Measurements from ENCODE around the gene F12. TPM values are rescaled to one million over a fixed set of nuclear protein-coding genes. Genes with fewer than 3 reads are reported as not detected.

F12 gene
- total RNA-seq, 2 donors from 2014 or later, result 0.95 to 2.9 TPM

DNA sequence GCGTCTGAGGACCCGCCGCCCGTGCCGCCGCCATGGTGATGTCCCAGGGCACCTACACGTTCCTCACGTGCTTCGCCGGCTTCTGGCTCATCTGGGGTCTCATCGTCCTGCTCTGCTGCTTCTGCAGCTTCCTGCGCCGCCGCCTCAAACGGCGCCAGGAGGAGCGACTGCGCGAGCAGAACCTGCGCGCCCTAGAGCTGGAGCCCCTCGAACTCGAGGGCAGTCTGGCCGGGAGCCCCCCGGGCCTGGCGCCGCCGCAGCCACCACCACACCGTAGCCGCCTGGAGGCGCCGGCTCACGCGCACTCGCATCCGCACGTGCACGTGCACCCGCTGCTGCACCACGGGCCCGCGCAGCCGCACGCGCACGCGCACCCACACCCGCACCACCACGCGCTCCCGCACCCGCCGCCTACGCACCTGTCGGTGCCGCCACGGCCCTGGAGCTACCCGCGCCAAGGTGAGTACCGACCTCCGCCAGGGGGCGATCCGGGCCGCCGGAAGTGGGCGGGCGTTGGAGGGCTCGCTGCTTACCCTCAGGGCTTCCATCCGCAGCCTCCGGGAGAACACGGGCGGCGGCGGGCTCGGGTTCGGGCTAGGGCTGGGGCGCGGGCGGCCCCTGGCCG, 45.8 kb upstream of the F12 start:
- peaks cover 2% of the 10 kb centered on the region for H3K4me1 ChIP-seq (ENCODE audit: control insufficient read depth, insufficient read depth, low read length)
- H3K27ac ChIP-seq (ENCODE audit: low read depth, low read length), result peak overlapping the region; percentile 84
- peak overlapping the region; percentile 82 for H3K9ac ChIP-seq (ENCODE audit: extremely low read depth, low read length, poor library complexity, severe bottlenecking)
- H3K9me3 ChIP-seq (ENCODE audit: control insufficient read depth, low read length), result no peaks in the 10 kb centered on the region
- peak overlapping the region; percentile 62 for H3K4me3 Mint-ChIP-seq
- DNase-seq, result peak; percentile 98
- 0 to 2% methylated on average over 3 to 80 of the region's 80 CpGs for WGBS, 2 experiments (ENCODE audit: insufficient coverage in 1 of 2, insufficient read length in 1 of 2)
- TF ChIP-seq, protein P1, sequence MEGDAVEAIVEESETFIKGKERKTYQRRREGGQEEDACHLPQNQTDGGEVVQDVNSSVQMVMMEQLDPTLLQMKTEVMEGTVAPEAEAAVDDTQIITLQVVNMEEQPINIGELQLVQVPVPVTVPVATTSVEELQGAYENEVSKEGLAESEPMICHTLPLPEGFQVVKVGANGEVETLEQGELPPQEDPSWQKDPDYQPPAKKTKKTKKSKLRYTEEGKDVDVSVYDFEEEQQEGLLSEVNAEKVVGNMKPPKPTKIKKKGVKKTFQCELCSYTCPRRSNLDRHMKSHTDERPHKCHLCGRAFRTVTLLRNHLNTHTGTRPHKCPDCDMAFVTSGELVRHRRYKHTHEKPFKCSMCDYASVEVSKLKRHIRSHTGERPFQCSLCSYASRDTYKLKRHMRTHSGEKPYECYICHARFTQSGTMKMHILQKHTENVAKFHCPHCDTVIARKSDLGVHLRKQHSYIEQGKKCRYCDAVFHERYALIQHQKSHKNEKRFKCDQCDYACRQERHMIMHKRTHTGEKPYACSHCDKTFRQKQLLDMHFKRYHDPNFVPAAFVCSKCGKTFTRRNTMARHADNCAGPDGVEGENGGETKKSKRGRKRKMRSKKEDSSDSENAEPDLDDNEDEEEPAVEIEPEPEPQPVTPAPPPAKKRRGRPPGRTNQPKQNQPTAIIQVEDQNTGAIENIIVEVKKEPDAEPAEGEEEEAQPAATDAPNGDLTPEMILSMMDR (conservative IDR thresholded peaks at IDR 0.05), result peak; percentile 93
- peaks cover 38% of the 10 kb centered on the region for H3K36me3 ChIP-seq (ENCODE audit: control insufficient read depth, insufficient read depth, low read length)
- peak overlapping the region; percentile 70 for H3K27ac Mint-ChIP-seq
- no peaks in the 10 kb centered on the region for H3K9me3 Mint-ChIP-seq
- peak overlapping the region; percentile 72 for H3K4me3 ChIP-seq (ENCODE audit: low read length)
- peaks cover 20% of the 10 kb centered on the region for H3K36me3 Mint-ChIP-seq (ENCODE audit: low read depth)
- peaks cover 3% of the 10 kb centered on the region for H3K27me3 ChIP-seq (ENCODE audit: control insufficient read depth, insufficient read depth, low read length, poor library complexity, severe bottlenecking)
- peaks cover 8% of the 10 kb centered on the region for H3K4me1 Mint-ChIP-seq
- peaks cover 31% of the 10 kb centered on the region for H3K27me3 Mint-ChIP-seq (ENCODE audit: insufficient read depth)

DNA sequence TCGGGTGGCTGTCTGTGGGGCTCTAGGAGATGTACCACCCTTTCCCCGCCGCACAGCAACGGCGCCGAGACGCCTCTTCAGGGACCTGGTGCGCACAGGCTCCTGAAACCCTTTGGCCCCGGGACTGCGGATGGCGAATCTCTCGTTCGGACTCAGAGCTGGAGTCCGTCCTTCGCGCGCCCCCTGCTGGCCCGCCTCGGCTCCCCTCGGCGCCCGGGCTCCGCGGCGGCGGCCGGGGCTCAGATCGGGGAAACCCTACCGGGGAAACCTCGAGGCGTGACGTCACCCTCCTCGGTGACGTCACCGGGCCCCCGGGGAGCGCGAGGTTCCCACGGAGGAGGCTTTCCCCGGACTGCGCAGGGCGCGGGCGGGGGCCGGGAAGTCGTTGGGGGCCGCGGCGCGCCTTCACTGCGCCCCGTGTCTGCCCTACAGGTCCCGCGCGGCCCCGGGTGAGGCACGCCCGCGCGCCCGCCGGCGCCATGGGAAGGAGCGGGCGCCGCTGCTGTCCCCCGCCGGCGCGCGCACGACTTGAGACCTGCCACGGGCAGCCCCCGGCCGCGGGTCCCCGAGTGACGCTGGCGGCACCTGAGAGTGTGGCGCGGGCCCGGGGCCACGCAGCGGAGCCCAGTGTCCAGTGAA, 45.2 kb upstream of the F12 start:
- DNase-seq, result peak; percentile 98
- H3K4me3 ChIP-seq (ENCODE audit: low read length), result peak overlapping the region; percentile 72
- peak overlapping the region; percentile 62 for H3K4me3 Mint-ChIP-seq
- peaks cover 3% of the 10 kb centered on the region for H3K27me3 ChIP-seq (ENCODE audit: control insufficient read depth, insufficient read depth, low read length, poor library complexity, severe bottlenecking)
- H3K36me3 Mint-ChIP-seq (ENCODE audit: low read depth), result peaks cover 15% of the 10 kb centered on the region
- TF ChIP-seq, protein P1 (conservative IDR thresholded peaks at IDR 0.05), result peak; percentile 96
- H3K9me3 ChIP-seq (ENCODE audit: control insufficient read depth, low read length), result no peaks in the 10 kb centered on the region
- 0 to 1% methylated on average over 14 to 84 of the region's 84 CpGs for WGBS, 2 experiments (ENCODE audit: insufficient coverage in 1 of 2, insufficient read length in 1 of 2)
- H3K9me3 Mint-ChIP-seq, result no peaks in the 10 kb centered on the region
- H3K4me1 Mint-ChIP-seq, result peaks cover 8% of the 10 kb centered on the region
- peaks cover 36% of the 10 kb centered on the region for H3K27me3 Mint-ChIP-seq (ENCODE audit: insufficient read depth)
- H3K9ac ChIP-seq (ENCODE audit: extremely low read depth, low read length, poor library complexity, severe bottlenecking), result peak overlapping the region; percentile 82
- no peak overlapping the region for H3K27ac Mint-ChIP-seq
- H3K27ac ChIP-seq (ENCODE audit: low read depth, low read length), result peak overlapping the region; percentile 84
- peaks cover 2% of the 10 kb centered on the region for H3K4me1 ChIP-seq (ENCODE audit: control insufficient read depth, insufficient read depth, low read length)
- peaks cover 31% of the 10 kb centered on the region for H3K36me3 ChIP-seq (ENCODE audit: control insufficient read depth, insufficient read depth, low read length)

DNA sequence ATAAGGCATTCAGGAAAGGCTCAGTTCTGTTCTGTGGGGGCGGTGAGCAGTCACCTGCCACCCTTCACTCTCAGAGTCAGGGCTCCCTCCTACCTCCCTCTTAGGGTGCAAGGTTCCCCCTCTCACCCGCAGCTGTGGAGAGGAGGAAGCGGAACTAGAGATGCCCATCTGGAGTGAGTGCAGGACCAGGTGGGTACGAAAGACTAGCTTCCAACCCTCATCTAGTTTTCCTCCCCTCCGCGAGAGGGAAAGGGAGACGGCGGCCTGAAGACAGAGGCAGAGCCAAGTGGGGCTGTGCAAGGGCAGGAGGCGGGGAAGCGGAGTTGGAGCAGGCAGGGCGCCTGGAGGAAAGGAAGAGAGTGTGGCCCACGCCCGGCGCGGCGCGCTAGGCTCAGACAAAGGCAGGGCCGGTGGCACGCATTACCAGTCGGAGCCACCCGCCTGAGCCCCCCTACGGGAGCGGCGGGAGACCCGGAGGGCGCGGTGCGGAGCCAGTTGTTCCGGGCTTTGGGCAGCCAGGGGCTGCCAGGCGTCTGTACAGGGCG, 44.6 kb upstream of the F12 start:
- TF ChIP-seq, protein P1 (conservative IDR thresholded peaks at IDR 0.05), result no peak
- DNase-seq, result no peak
- Mint-ChIP-seq H3K36me3 (ENCODE audit: low read depth) (peaks cover 12% of the 10 kb centered on the region), H3K4me3 (peak overlapping the region; percentile 55), H3K9me3 (no peaks in the 10 kb centered on the region), H3K4me1 (peaks cover 8% of the 10 kb centered on the region), H3K27ac (no peak overlapping the region), H3K27me3 (ENCODE audit: insufficient read depth) (peaks cover 42% of the 10 kb centered on the region)
- Histone ChIP-seq H3K4me1 (ENCODE audit: control insufficient read depth, insufficient read depth, low read length) (peaks cover 2% of the 10 kb centered on the region), H3K27me3 (ENCODE audit: control insufficient read depth, insufficient read depth, low read length, poor library complexity, severe bottlenecking) (peaks cover 3% of the 10 kb centered on the region), H3K4me3 (ENCODE audit: low read length) (peak overlapping the region; percentile 72), H3K36me3 (ENCODE audit: control insufficient read depth, insufficient read depth, low read length) (peaks cover 25% of the 10 kb centered on the region), H3K9ac (ENCODE audit: extremely low read depth, low read length, poor library complexity, severe bottlenecking) (peak overlapping the region; percentile 82), H3K9me3 (ENCODE audit: control insufficient read depth, low read length) (no peaks in the 10 kb centered on the region), H3K27ac (ENCODE audit: low read depth, low read length) (peak overlapping the region; percentile 84)
- WGBS, 2 experiments (ENCODE audit: insufficient coverage in 1 of 2, insufficient read length in 1 of 2), result 28 to 38% methylated on average over 11 to 29 of the region's 31 CpGs
